ENCODE results near the gene MOB3A. TPM values are rescaled to one million over a fixed set of nuclear protein-coding genes. Genes with fewer than 3 reads are reported as not detected.

MOB3A gene
- total and polyA plus RNA-seq, 4 experiments from 2014 or later: 29.6 to 135 (median 122) TPM

DNA sequence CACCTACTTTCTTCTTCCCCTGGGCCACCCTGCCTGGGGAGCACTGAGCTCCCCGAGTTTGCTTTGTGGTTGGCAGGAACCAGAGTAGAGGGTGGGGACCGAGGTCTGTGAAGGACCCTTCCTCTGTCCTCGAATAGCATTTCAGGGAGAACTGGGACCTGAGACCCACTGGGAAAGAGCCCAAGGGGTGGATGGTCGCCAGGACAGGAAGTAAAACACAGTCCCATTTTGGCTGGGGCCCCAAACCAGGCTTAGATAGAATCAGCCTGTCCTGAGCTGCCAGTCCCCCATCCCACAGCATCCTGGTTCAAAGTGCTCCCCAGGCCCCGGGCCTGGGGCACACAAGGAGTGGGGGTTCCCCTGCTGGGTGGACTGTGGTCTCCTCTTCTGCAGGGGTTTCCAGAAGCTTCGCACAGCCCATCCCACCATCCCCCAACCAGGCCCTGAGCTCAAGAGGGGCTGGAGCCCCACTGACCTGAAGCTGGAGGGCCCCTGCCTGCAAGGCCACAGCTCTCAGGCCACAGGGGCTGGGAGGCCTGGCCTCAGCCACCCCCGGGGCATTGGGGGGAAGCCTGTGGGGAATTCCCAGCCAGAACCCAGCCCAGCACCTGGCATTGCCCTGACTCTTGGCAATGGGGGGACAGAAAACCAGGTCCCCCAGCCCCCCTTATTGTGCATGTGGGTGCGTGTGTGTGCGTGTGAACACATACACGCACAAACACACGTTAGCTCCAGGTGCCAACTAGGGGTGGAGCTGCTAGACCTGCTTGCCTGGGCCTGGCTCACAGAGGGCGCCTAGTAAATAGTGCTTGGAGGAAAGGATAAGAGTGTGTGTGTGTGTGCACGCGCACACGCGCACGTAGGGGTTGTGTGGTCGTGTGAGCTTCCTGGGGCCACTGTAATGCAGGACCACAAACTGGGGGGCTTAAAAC, 44.1 kb downstream of the MOB3A start:
- Histone ChIP-seq H3K4me1 (ENCODE audit: insufficient read depth, low read length) (peaks cover 60% of the 10 kb centered on the region), H3K36me3 (ENCODE audit: insufficient read depth, low read length) (peaks cover 10% of the 10 kb centered on the region), H3K27me3 (ENCODE audit: insufficient read depth, low read length) (no peaks in the 10 kb centered on the region), H3K27ac (ENCODE audit: low read depth, low read length) (peak overlapping the region; percentile 87), H3K4me3 (ENCODE audit: low read length in 2 of 2) (peak overlapping the region; percentile 17 to 35), H3K9me3 (ENCODE audit: control insufficient read depth in 1 of 2, low read length in 2 of 2) (no peaks in the 10 kb centered on the region)
- DNase-seq: peak; percentile 42 to 86 (median 66)
- Mint-ChIP-seq H3K4me3 (peak overlapping the region; percentile 20 to 89 (median 79)), H3K27me3 (no peaks in the 10 kb centered on the region), H3K4me1 (peaks cover 18 to 67% (median 44%) of the 10 kb centered on the region in 4 donors), H3K36me3 (peaks cover 0 to 12% of the 10 kb centered on the region in 2 donors), H3K9me3 (peaks cover 0 to 5% (median 0%) of the 10 kb centered on the region in 8 donors), H3K27ac (peak overlapping the region; percentile 95 to 98 (median 96))
- intact Hi-C loops (cut with micrococcal nuclease): loop anchor here (1.0 to 5.0 kb wide), 4 partner anchors 9 to 190 kb away; partner anchors contain the start of genes IZUMO4, KLF16 and MOB3A
- POLR2A ChIA-PET (ENCODE audit: partially characterized antibody): interaction anchor here (0.5 to 6.5 kb wide), 24 partner anchors 9 to 783 kb away, joined by 3 to 124 read pairs (median 5); partner anchors contain the start of genes AP3D1, BTBD2, CIRBP and IZUMO4
- CTCF ChIA-PET (ENCODE audit: partially characterized antibody): interaction anchor here (0.5 to 2.1 kb wide), 10 partner anchors 9 to 1711 kb away, joined by 3 to 10 read pairs (median 4); partner anchors contain the start of genes IZUMO4, MOB3A and MRPL54

DNA sequence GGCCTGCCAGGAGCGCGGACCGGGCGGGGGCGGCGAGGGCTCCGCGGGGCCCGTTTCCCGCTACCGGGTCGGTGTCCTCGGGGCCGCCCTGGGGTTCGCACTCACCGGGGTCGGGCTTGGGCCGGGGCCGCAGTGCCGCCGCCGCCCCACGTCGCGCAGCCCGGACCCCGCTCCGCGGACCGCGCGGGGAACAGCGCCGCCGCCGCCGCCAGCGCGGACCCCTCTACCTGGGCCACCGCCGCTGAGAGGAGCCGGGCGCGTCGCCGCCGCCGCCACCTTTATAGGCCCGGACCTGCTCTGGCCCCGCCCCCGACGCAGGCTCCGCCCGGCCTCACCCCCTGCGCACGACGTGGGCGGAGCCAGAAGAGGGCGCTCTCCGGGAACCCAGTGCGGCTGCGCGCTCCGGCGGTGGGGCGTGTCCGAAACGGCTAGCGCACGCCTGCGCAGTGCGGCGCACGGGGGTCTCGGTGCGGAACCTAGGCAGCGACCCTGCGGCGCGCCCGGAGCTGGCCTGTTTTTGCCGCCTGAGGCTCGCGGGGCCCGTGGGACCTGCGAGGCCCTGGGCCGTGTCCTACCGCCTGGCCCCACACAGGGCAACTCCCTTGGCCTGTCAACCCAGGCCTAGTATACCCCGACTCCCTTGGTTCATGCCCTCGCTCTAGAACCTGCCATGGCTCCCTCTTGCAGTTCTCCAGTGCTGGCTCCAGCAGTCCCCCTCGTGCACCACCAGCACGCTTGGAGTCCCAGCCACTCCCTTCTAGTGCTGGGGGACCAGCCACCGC, 44.9 kb downstream of the MOB3A start, which contains the start of gene MKNK2:
Gene MKNK2 (minus strand): TSS at position 254 of the 782 bp plus-strand sequence. CDS start 393 bp downstream, outside the sequence.
- peaks cover 0 to 17% of the 10 kb centered on the region in 2 donors for H3K36me3 Mint-ChIP-seq
- DNase-seq: peak; percentile 86 to 97 (median 93)
- peaks cover 61% of the 10 kb centered on the region for H3K4me1 ChIP-seq (ENCODE audit: insufficient read depth, low read length)
- H3K4me3 Mint-ChIP-seq: peak within 1 kb of the TSS; percentile 88 to 91 (median 88)
- peak within 1 kb of the TSS; percentile 95 to 98 (median 96) for H3K27ac Mint-ChIP-seq
- CTCF ChIA-PET (ENCODE audit: partially characterized antibody): interaction anchor here (0.5 to 2.1 kb wide), 8 partner anchors 9 to 106 kb away, joined by 3 to 10 read pairs (median 6); partner anchors contain the start of genes IZUMO4 and MOB3A
- peak within 1 kb of the TSS; percentile 84 to 89 for H3K4me3 ChIP-seq (ENCODE audit: low read length in 2 of 2)
- H3K36me3 ChIP-seq (ENCODE audit: insufficient read depth, low read length): peaks cover 18% of the 10 kb centered on the region
- intact Hi-C loops (cut with micrococcal nuclease): loop anchor here (1.0 to 5.0 kb wide), 6 partner anchors 9 to 189 kb away; partner anchors contain the start of genes IZUMO4, KLF16 and MOB3A
- no peaks in the 10 kb centered on the region for H3K9me3 ChIP-seq (ENCODE audit: control insufficient read depth in 1 of 2, low read length in 2 of 2)
- H3K4me1 Mint-ChIP-seq: peaks cover 15 to 68% (median 42%) of the 10 kb centered on the region in 4 donors
- peak within 1 kb of the TSS; percentile 89 for H3K27ac ChIP-seq (ENCODE audit: low read depth, low read length)
- H3K9me3 Mint-ChIP-seq: peaks cover 0 to 5% (median 0%) of the 10 kb centered on the region in 8 donors
- POLR2A ChIA-PET (ENCODE audit: partially characterized antibody): interaction anchor here (0.6 to 6.5 kb wide), 22 partner anchors 10 to 782 kb away, joined by 3 to 124 read pairs (median 5); partner anchors contain the start of genes AP3D1, BTBD2, CIRBP and IZUMO4
- no peaks in the 10 kb centered on the region for H3K27me3 Mint-ChIP-seq
- H3K27me3 ChIP-seq (ENCODE audit: insufficient read depth, low read length): no peaks in the 10 kb centered on the region

DNA sequence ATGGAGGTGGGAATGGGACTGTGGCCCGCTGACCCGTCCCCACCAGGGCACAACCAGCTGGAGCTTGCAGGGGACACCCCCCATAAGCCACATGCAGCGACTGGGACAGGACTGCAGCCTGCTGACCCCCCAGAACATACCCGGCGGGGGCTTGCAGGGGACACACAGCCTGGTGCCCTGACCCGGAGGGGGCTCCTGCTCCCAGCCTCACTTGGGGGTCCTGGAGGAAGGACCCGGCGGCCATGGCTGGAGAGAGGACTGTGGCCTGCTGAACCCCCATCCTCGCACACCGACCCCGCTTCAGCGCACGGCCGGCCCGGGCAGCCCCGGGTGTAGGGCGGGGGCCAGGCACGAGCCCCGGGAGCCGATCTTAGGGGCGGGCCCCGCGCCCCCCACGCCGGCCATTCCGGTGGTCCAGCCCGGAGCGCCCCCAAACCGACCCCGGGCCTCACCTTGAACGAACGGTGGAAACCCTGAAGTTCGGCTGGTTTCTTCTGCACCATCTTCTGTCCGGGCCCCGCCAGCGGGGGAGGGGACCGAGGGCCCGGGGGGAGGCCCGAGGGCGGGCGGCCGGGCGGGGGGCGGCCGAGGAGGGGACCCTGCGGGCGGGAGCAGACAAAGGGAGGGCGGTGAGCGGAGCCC, 45.7 kb downstream of the MOB3A start:
- H3K27ac ChIP-seq (ENCODE audit: low read depth, low read length): peak overlapping the region; percentile 89
- H3K9me3 ChIP-seq (ENCODE audit: control insufficient read depth in 1 of 2, low read length in 2 of 2): no peaks in the 10 kb centered on the region
- DNase-seq: peak in 1 of 5 donors; percentile 32
- H3K27ac Mint-ChIP-seq: peak overlapping the region in 5 of 7 donors; percentile 35 to 90 (median 86)
- peaks cover 61% of the 10 kb centered on the region for H3K4me1 ChIP-seq (ENCODE audit: insufficient read depth, low read length)
- no peaks in the 10 kb centered on the region for H3K27me3 ChIP-seq (ENCODE audit: insufficient read depth, low read length)
- ChIA-PET CTCF (ENCODE audit: partially characterized antibody) (no interaction called here), POLR2A (ENCODE audit: partially characterized antibody) (interaction anchor here (1.0 to 6.5 kb wide), 11 partner anchors 11 to 246 kb away, joined by 3 to 124 read pairs (median 7); no protein-coding TSS in a partner anchor)
- no peaks in the 10 kb centered on the region for H3K27me3 Mint-ChIP-seq
- H3K4me3 ChIP-seq (ENCODE audit: low read length in 2 of 2): peak overlapping the region; percentile 84 to 89
- H3K36me3 ChIP-seq (ENCODE audit: insufficient read depth, low read length): peaks cover 23% of the 10 kb centered on the region
- H3K36me3 Mint-ChIP-seq: peaks cover 0 to 19% of the 10 kb centered on the region in 2 donors
- H3K4me1 Mint-ChIP-seq: peaks cover 12 to 64% (median 37%) of the 10 kb centered on the region in 4 donors
- intact Hi-C loops (cut with micrococcal nuclease): loop anchor here (1.0 to 5.0 kb wide), 3 partner anchors 8 to 188 kb away; partner anchors contain the start of gene KLF16
- H3K9me3 Mint-ChIP-seq: peaks cover 0 to 5% (median 0%) of the 10 kb centered on the region in 8 donors
- H3K4me3 Mint-ChIP-seq: peak overlapping the region; percentile 88 to 91 (median 88)

DNA sequence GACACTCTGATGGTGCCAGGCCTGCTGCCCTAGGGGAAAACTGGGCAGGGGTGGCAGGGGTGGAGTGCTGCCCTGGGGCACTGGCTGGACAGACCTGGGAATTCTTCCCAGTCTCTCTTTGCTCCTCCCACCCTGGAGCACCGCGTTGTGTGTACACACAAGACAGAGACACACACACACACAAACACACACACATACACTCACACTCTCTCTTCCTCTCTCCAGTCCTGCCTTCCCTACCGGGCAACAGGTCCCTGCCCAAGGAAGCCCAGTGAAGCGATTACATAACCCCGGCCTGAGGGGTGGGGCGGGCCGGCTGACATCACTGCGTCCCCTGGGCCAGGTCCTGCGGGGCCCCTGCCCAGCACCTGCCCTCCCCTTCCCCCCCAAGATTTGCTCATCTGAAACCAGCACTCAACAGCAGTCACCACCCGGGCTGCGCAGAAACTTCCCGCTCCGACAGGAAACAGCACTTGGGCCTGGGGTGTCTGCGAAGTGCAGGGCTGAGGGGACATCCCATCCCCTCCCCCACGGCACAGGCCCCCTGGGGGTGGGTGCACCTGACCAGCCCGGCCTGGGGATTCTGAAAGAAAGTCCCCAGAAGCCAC, 46.3 kb downstream of the MOB3A start:
- Mint-ChIP-seq H3K4me1 (peaks cover 11 to 64% (median 36%) of the 10 kb centered on the region in 4 donors), H3K27me3 (no peaks in the 10 kb centered on the region), H3K9me3 (peaks cover 0 to 5% (median 0%) of the 10 kb centered on the region in 8 donors), H3K4me3 (peak overlapping the region; percentile 88 to 91 (median 88)), H3K27ac (peak overlapping the region; percentile 75 to 94 (median 86)), H3K36me3 (peaks cover 0 to 21% of the 10 kb centered on the region in 2 donors)
- H3K9me3 ChIP-seq (ENCODE audit: control insufficient read depth in 1 of 2, low read length in 2 of 2): no peaks in the 10 kb centered on the region
- intact Hi-C loops (cut with micrococcal nuclease): loop anchor here (1.0 to 5.0 kb wide), 3 partner anchors 8 to 188 kb away; partner anchors contain the start of gene KLF16
- POLR2A ChIA-PET (ENCODE audit: partially characterized antibody): interaction anchor here (0.6 to 6.5 kb wide), 16 partner anchors 8 to 249 kb away, joined by 3 to 124 read pairs (median 6); no protein-coding TSS in a partner anchor
- CTCF ChIA-PET (ENCODE audit: partially characterized antibody): no interaction called here
- peaks cover 64% of the 10 kb centered on the region for H3K4me1 ChIP-seq (ENCODE audit: insufficient read depth, low read length)
- peak; percentile 62 to 77 (median 69) for DNase-seq
- H3K27ac ChIP-seq (ENCODE audit: low read depth, low read length): peak overlapping the region; percentile 89
- no peaks in the 10 kb centered on the region for H3K27me3 ChIP-seq (ENCODE audit: insufficient read depth, low read length)
- peak overlapping the region; percentile 84 to 89 for H3K4me3 ChIP-seq (ENCODE audit: low read length in 2 of 2)
- H3K36me3 ChIP-seq (ENCODE audit: insufficient read depth, low read length): peaks cover 23% of the 10 kb centered on the region

DNA sequence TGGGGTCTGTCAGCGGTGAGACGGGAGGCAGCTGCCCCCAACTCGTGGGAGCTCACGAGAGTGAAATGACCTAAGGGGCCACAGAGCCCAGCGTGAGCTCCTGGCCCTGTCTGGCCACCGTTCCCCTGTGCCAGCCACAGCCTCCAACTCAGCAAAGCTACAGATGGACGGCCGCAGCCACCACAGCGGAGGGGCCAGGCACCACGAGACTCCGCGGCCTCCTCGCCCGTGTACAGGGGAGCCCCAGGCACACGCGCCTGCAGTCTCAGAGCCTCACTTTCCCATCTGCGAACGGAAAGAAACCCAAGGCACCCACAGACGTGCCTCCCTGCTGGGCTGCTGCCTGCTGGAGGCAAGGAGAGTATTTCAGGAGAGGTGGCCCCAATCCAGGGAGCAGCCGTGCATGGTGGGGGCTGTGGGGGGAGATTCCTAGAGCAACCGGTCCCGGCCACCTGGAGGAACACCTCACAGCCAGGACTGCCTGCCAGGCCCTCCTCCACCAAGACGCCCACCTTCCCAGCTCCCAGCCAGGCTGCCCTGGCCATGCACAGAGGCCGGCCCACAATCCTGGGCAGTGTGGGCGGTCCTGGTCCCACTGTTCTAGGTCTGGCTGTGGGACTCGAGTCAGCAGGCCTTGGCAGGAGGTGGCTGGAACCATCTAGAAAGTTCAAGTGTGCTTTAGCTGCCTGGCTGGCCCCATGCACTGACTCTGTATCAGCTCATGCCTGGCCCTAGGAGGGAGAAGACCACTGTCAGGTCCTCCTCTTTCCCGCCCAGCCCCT, 47.0 kb downstream of the MOB3A start:
- CTCF ChIA-PET (ENCODE audit: partially characterized antibody): no interaction called here
- peaks cover 0 to 26% of the 10 kb centered on the region in 2 donors for H3K36me3 Mint-ChIP-seq

More for the DNA sequence above, 47.0 kb downstream of the MOB3A start:
- Histone ChIP-seq H3K4me1 (ENCODE audit: insufficient read depth, low read length) (peaks cover 70% of the 10 kb centered on the region), H3K27ac (ENCODE audit: low read depth, low read length) (peak overlapping the region; percentile 89), H3K36me3 (ENCODE audit: insufficient read depth, low read length) (peaks cover 23% of the 10 kb centered on the region), H3K9me3 (ENCODE audit: control insufficient read depth in 1 of 2, low read length in 2 of 2) (no peaks in the 10 kb centered on the region), H3K4me3 (ENCODE audit: low read length in 2 of 2) (peak overlapping the region; percentile 84 to 89), H3K27me3 (ENCODE audit: insufficient read depth, low read length) (no peaks in the 10 kb centered on the region)
- POLR2A ChIA-PET (ENCODE audit: partially characterized antibody): interaction anchor here (0.6 to 6.5 kb wide), 16 partner anchors 9 to 249 kb away, joined by 3 to 124 read pairs (median 8); partner anchors contain the start of gene MOB3A
- intact Hi-C loops (cut with micrococcal nuclease): no loop called here
- peak overlapping the region; percentile 88 to 91 (median 88) for H3K4me3 Mint-ChIP-seq
- no peaks in the 10 kb centered on the region for H3K27me3 Mint-ChIP-seq
- peak overlapping the region; percentile 36 to 94 (median 86) for H3K27ac Mint-ChIP-seq
- peaks cover 12 to 69% (median 37%) of the 10 kb centered on the region in 4 donors for H3K4me1 Mint-ChIP-seq
- DNase-seq: peak in 1 of 5 donors; percentile 36
- peaks cover 0 to 5% (median 0%) of the 10 kb centered on the region in 8 donors for H3K9me3 Mint-ChIP-seq
